NB4 (cell line): ENCODE measurements around the gene RBM7.

ENCODE experiments used
- DNase-seq: peaks from one replicate; pipeline ENCODE4 v3.0.0; 2010; ENCODE audit warnings: low read depth
- H3K4me3 ChIP-seq: one replicate; pipeline ENCODE4 v1.5.1; 2011; ENCODE audit warnings: mild to moderate bottlenecking, low read depth, low read length, moderate library complexity
- CTCF ChIP-seq: IDR thresholded peaks from one replicate; pipeline ENCODE4 v1.5.1; 2012; ENCODE audit warnings: low read depth, low read length
- MAX ChIP-seq: IDR thresholded peaks from 2 replicates; pipeline ENCODE4 v1.6.1; 2011; ENCODE audit warnings: low read depth, low read length
- MYC ChIP-seq: IDR thresholded peaks from 2 replicates; pipeline ENCODE4 v1.6.1; 2011; ENCODE audit warnings: low read depth, low read length
- POLR2A ChIP-seq: IDR thresholded peaks from 2 replicates; pipeline ENCODE4 v1.6.1; 2011; ENCODE audit warnings: mild to moderate bottlenecking; ENCODE audit not compliant: insufficient read length; ENCODE audit errors: extremely low read depth

Gene RBM7

DNA sequence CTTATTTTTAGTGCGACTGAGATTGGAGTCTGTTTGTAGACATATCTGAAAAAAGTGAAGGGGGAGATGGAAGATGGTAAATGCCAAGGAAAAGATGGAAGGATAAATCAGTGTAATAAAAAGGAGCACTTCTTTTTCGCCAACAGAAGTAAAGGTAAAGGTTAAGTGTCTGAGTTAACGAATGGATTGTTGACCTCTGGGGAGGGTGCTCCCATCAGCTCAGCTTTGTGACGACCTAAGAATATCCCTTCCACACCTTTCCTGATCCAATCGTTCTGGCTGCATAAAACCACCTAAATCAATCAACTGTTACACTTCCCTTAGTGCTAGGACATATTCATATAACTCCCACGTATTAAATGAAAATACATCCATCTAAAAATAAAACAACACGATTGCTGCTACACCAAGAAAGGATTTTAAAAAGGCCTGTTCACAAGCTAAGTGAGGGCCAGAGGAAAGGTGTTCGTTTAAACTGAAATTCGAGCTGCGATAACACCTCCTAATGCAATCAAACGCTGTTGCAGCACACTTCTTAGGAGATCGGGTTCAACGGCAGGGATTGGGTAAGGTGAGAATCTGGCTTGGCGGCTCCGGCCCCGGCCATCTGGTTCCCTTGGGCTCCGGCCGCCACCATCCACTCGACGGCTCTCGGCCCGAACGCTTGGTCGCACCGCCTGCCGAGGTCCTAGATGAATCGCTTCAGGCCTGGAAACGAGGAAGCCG is 813 bp upstream of the RBM7 start:
- peak overlapping the region; percentile 83 for H3K4me3 ChIP-seq
- no peak for TF ChIP-seq MYC
- no peak for TF ChIP-seq MAX
- no peak for TF ChIP-seq POLR2A
- no peak for TF ChIP-seq CTCF
- DNase-seq = no peak

GRCh38 chr11:114400915-114401223 is 403 bp downstream of the RBM7 start:
- no peak for DNase-seq
- TF ChIP-seq MYC = no peak
- TF ChIP-seq CTCF = no peak
- no peak for TF ChIP-seq MAX
- TF ChIP-seq POLR2A = no peak
- H3K4me3 ChIP-seq = peak overlapping the region; percentile 83

GRCh38 chr11:114401311-114401710 is 845 bp downstream of the RBM7 start:
- peak overlapping the region; percentile 83 for H3K4me3 ChIP-seq
- peak; percentile 47 for DNase-seq
- no peak for TF ChIP-seq CTCF
- TF ChIP-seq POLR2A = no peak
- no peak for TF ChIP-seq MAX
- TF ChIP-seq MYC = no peak

DNA sequence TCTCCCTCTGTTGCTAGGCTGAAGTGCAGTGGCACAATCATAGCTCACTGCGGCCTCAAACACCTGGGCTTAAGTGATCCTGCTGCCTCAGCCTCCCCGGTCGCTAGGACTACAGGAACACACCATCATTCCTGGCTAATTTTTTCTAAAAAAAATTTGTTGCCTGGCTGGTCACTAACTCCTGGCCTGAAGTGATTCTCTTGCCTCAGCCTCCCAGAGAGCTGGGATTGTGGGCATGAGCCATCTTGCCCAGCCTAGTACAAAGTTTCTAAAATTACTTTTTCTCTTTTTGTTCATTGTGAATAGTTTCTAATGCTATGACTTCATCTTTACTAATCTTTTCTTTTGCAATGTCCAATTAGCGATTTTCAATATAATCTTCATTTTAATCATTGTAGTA is 12.5 kb downstream of the RBM7 start:
- H3K4me3 ChIP-seq = no peak overlapping the region
- no peak for DNase-seq
- no peak for TF ChIP-seq CTCF
- no peak for TF ChIP-seq POLR2A
- no peak for TF ChIP-seq MYC
- TF ChIP-seq MAX = no peak

GRCh38 chr11:114413958-114414357 is 13.5 kb downstream of the RBM7 start:
- no peak for DNase-seq
- TF ChIP-seq POLR2A (no peak), MYC (no peak), MAX (no peak), CTCF (no peak)
- no peak overlapping the region for H3K4me3 ChIP-seq
